HUDEP-2 (cell line): Measurements from ENCODE around the gene PPIL1.
"Not testable (repeated sequence)": the region's sequence is repeated elsewhere in the genome, so short reads cannot be mapped to it uniquely, and the experiment has no call there.

ENCODE experiments used
- DNase-seq, 76 experiments: peaks; one replicate each; lab custom pipeline; 2025; ENCODE audit not compliant: unreplicated experiment in 76 of 76; lab: John Stamatoyannopoulos, UW

PPIL1 gene

DNA sequence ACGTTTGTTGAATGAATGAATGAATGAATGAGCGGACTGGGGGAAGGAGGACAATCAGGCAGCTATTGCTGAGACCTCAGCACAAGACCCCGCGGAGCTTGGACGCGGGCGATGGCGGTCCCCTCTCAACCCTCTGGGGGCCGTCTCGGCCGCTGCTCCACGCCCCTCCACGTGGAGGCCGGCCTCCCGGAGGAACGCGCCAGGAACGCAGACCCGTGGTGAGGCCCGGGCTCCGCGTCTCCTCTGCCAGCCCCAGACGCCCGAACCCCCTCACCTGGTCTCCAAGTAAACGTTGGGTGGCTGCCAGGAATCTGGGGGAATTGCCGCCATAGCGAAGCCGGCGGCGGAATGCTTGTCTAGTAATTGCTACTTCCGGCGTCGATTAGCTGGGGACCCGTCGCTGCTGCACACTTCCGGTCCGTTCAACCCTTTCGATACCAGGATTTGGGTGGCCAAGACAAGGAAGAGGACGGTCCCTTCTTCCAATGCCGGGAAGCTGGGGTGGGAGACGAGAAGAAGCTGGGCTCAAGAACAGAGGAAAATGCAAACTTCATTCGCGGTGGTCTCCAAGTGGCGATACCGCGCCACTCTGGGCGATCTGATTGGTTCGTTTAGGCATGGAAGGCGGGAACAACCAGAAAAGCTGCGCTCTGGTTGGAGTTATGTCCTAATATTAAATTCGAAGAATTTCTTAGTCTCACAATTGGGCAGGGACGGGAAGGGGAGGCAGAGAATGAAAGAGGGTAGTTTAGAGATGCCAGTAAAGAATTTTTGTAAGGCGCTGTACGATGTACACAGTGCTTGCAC is at the start of gene PPIL1:
Gene PPIL1, minus strand, starts transcription at position 361 of the 807 bp plus-strand sequence. Its CDS starts 31 bp downstream, at position 330.
- peak in 74 of 76 experiments; percentile 60 to 97 (median 90) for DNase-seq

DNA sequence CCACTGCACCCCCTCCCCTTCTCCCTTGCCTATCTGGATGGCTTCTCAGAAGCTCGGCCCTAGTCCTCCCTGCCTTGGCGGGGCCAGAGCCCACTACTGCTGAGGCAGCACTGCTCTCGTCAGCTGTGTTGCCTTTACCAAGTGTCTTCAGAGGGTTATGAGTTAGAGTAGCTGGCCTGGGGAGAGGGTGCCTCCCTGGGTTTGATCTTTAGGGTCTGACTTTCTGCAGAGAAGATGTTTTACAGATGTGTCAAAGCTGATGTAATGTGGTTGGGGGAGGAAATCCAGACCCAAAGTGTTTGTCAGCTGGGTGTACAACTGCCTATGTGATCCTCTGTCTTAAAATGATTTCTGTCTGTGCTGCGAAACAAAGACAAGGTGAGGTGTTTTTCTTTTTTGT is 49.5 kb upstream of the PPIL1 start:
- DNase-seq, result no peak

DNA sequence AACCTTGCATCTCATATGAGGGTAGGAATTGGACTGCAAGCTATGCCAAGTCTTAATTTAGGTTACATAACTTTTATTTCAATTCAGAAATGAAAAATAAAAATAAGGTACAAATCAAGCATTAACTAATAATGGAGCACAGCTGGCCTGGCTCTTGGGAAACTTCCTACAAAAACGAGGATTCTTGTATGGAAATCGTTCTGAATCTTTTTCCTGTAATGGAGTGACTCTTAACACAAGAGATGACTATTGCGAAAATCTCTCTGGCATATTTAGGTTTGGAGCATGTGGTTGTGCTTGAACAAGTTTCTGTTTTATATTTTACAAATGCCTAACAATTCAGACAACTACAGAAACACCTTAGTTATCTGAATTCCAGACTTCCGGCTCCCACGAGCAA is 45.9 kb upstream of the PPIL1 start:
- DNase-seq, result no peak

DNA sequence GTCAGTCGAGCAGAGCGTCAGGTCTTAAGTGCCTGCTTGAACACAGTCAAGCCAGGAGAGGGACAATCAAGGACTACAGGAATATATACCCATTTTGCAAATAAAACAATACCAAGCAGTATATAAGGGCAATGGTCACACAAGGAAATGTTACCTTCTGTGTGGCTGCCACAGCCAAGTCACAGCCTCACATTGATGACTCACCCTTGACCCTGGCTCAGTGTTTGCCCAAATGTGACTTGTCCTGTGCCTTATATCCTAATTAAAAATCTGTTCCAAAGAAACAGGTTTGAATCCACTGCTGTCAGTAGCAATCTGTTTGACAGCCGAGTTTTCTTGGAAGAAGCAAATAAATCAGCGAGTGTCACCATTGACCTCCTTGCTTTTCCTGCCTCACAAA is 45.4 kb upstream of the PPIL1 start:
- DNase-seq, result no peak

DNA sequence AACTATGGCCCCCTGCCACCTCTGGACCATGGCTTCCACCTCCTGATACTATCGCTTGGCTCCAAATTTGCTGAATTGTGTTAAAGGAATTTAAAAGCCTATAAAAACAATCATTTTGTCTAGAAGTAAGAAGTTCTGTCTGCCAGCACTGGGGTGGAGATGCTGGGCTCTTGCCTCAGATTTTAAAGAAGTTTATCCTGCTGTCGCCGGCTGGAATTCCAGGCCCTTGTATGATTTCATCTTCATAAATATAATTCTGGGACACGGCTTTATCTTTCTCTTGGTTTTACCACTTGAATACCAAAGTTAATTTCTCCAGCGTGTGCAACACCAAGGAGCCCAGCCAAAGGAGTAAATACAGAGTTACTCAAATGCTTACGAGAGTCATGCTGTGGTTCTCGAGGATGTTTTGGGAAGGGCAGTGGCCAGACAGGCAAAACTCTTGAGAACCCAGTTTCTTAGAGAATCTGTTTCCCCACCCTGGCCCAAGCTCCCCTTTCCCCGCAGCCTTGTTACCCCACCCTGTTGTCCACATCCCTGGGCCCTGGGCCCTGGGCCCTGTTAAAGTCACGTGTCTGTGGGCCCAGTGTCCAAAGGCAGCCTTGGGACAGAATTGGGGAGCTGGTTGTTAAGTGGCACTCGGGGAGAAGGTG is 43.1 kb upstream of the PPIL1 start:
- DNase-seq, result no peak

DNA sequence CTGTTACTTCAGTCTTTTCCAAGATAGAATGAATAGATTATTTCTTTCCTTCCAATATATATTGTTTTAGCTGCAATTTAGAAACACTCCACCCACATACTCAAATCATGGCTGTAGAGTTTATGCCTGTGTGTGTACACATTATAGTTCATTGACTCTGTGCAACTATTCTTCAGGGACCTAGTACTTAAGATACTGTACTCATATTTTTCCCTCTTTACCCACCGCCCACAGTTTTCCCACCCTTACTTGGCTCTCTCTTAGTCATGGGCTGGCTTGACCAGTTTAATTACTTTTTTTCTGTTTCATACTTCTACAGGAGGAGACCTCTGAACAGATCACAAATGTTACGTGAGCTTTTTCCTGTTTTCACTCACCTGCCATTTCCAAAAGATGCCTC is 41.5 kb upstream of the PPIL1 start:
- DNase-seq, result no peak

DNA sequence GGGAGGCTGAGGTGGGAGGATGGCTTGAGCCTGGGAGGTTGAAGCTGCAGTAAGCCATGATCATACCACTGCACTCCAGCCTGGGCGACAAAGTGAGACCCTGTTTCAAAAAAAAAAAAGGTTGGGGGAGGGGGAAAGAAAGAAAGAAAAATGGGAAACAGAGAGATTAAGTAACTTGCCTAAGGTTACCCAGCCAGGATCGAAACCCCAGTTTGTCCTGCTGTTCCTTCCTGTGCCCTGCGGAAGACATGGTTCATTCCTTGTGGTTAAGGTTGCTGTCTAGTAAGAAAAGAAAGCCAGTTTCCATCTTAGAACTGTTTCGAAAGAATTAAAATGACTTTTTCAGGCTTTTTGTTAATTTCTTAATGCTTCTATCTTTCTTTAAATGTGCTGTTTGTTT is 41.0 kb upstream of the PPIL1 start:
- no peak for DNase-seq

DNA sequence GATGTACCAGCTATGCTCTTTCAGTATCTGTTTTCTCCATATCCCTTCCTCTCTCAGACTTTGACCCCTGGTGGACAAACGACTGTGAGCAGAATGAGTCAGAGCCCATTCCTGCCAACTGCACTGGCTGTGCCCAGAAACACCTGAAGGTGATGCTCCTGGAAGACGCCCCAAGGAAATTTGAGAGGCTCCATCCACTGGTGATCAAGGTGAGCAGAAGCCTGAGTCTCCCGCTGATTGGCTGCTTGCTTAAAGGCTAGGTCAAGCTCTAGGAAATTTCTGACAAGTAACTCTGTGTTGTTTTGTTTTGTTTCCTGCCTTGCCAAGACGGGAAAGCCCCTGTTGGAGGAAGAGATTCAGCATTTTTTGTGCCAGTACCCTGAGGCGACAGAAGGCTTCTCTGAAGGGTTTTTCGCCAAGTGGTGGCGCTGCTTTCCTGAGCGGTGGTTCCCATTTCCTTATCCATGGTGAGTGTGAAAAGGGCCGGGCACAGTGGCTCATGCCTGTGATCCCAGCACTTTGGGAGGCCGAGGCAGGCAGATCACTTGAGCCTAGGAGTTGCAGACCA is 39.7 kb upstream of the PPIL1 start:
- no peak for DNase-seq

DNA sequence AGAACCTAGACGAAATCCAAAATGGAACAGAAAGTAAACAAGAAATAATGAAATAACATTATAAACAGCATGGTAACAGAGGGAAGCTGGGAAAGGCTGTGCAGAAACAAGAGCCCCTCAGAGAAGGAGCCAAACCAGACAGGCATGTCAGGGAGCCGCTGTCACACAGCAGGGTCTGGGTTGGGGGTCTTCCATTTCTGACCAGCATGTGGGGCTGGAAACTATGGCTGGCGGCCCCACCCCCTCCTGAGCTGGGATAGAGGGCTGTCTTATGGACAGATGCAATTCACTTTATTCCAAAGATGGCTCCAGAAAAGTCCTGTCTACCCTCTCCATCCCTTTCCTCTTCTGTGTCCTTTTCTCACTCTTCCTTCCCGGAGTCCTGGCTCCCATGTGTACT is 38.5 kb upstream of the PPIL1 start:
- DNase-seq, result no peak

DNA sequence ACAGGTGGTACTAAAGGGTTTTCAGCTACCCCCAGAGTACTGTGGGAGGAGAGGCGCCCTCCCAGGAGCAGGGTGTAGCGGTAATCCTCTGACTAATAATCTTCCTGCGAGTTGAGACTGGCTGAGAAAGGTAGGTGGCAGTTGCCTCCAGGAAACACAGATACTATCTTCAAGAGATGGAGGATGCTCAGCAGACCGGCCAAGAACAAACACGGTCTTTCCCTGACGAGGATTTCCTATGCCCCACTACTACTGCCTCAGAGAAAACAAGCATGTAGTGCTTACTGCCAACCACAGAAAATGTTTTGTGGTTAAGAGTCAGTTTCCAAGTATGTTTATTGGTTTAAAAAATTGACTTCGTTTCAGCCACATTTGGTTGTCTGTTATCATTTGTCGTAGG is 38.0 kb upstream of the PPIL1 start:
- no peak for DNase-seq

DNA sequence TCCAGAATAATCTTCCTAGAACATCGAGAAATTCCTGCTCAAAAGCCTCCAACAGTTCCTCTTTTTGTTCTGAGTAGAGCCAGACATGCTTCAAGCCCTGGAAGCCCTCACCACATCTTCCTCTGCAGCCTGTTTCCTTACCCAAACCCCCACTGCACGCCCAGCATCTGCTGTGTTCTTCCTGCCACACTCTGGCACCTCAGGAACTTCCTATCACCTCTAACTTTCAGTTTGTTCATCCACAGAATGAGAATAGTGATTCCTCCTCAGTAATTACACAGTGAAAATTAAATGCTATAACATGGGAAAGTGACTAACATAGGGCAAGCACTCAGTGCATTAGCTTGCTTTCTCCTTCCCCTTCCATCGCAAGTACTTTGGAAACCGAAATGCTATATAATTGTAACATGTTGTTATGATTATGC is 37.4 kb upstream of the PPIL1 start:
- DNase-seq, result no peak

DNA sequence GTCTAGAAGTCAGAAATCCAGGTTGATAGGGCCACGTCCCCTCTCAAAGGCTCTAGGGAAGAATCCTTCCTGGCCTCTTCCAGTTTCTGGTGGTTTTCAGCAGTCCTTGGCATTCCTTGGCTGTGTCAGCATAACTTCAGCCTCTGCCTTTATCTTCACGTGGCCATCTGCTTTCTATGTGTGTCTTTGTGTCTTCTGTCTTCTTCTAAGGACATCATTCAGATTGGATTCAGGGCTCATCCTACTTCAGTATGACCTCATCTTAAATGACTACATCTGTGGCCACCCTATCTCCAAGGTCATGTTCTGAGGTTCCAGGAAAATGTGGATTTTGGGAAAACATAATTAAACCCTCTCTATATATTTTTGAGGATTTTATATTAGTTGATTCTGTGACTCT is 34.1 kb upstream of the PPIL1 start:
- peak in 13 of 76 experiments; percentile 4 to 53 (median 31) for DNase-seq

DNA sequence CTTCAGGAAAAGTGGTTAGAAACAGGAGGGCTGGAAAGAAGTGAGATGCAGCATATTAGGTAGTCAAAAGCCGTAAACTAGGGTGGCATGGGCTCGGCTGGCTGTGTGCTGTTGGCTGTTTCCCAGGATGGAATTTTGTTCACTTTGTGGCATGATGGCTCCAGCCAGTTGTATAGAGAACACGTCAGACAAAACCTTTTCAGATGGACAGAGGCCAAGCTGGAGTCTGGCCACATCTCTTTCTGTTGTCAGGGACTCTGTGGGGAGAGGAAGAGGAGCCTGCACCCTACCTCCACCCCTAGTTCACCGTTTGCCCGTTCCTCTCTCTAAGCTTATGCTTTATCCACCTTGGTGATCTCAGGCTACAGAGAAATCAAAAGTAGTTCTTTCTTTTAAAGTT is 33.2 kb upstream of the PPIL1 start:
- DNase-seq, result peak in 4 of 76 experiments; percentile 18 to 22 (median 20)

DNA sequence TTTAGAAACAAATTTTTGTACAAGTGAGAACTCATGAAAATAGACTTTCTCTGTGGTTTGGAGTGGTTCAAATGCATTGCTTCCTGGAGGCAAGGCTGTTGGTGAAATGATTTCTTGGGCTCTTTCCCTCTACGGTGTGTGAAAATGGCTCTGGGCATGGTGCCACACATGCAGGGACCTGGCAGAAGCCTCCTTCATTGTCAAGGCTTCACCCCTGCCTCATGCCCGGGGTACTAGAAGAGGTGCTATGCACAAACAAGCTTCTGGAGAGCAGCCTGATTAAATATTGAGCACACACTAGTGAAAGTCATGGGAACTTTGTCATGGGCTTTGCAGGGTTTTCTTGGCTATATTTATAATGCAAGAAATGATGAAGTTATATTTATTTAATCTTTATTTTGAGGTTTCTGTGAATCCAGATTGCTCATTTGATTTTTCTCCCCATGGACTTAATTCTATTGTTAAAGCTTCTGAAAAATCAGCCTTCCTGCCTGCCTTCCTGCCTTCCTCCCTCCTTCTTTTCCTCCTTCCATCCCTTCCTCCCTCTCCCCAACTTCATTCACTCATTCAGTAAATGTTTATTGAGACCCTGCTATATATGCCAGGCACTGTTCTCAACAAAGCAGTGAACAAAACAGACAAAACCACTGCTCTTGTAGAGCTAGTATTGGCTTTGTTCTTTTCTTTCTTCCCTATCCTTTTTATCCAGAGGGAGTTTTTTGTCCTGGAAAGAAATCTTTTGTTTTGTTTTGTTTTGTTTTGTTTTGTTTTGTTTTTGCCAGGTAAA is 32.1 kb upstream of the PPIL1 start:
- peak in 1 of 76 experiments; percentile 9 for DNase-seq

DNA sequence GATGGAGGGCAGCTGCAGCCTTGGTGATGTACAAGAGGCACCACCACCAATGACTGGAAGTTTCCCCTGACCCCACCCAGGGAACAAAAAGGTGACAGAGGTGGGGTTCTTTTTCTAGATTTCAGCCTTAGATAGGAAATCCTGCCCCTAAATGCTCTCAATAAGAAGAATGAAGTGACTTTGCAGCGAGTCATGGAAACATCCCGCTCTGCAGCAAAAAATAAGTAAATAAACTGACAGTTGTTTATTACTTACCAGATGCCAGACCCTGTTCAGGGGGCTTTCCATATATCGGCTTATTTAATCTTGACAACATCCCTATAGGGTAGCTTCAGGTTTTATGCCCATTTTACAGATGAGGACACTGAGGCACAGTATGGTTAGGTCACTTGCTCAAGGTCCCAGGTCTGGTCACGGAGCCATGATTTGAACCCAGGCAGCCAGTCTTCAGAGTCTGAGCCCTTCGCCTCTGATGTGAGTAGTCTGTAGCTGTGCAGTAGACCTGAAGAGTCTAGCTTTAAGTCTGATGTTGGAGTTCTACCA is 30.3 kb upstream of the PPIL1 start:
- DNase-seq, result no peak

DNA sequence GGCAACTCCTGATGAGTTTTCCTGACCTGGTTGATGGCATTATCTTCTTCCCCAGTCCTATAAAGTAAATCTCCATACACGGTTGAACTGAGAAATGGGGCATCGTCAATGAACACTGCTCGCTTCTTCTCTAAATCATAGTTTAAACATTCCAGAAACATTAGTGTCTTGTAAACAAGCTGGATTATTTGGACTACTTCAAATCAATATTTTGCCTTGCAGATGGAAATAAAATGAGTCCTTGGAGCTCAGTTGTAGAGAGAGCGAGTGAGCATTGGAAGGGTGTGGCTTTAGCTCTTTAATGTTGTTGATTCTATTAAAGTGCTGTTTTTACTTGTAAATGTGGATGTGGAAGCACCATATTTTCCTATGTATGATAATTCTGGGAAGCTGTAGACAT is 29.5 kb upstream of the PPIL1 start:
- no peak for DNase-seq

DNA sequence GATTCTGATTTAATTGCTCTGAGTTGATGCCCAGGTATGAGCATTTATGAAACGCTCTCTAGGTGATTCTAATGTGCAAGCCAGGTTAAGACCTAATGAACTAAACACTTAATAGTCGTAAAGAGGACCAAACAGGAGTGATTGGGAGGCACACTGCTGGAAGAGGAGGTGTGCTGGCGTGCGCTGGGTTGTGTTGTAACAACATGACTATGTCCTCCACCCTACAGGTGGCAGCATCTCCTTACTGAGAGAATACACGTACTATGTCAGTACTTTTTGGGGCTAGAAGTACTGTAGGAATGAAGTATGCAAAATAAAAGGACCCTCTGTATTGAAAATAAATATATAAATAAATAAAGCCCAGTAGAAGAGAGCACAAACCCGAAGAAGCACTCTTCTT is 23.0 kb upstream of the PPIL1 start:
- peak in 1 of 76 experiments; percentile 22 for DNase-seq

DNA sequence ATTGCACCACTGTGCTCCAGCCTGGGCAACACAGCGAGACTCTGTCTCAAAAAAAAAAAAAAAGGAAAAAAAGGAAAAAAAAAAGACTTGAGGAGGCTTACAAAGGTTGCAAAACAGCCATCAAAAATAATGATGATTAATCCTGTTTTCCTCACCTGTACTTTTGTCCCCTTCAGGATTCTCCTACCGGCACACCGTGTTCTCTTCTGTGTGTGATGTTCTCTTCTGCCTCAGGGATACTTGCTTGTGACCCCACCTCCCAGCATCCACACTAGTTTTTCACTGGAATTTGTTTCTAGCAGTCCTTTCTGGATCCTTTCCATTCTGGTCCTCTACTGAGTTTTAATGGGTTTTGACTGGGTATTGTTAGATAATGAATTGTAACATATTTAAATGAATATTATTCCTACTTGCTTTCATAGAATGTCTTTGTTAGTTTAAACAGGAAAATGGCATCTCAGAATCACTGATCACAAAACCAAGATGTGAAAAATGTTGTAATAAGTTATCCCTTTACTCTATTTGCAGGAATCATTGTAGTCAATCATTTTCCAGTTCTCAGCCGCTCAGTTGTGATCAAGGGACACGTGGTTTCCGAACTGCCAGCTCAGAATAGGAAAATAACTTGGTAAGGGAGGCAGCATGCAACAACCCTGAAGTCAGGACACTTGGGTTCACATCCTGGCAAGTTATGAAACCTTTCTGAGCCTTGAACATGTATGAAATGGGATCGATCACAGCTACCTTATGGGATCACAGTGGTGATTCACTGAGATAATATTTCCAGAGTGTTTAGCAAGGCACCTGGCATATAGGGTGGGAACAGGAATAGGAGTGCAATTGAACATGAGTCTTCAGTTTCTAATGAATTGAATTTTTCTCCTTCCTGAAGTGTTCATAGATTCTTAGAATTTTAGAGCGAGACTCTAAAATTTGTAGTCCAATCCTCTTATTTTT is 19.7 kb upstream of the PPIL1 start:
- no peak for DNase-seq

DNA sequence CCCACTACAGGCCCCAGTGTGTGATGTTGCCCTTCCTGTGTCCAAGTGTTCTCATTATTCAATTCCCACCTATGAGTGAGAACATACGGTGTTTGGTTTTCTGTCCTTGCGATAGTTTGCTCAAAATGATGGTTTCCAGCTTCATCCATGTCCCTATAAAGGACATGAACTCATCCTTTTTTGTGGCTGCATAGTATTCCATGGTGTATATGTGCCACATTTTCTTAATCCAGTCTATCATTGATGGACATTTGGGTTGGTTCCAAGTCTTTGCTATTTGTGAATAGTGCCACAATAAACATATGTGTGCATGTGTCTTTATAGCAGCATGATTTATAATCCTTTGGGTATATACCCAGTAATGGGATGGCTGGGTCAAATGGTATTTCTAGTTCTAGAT is 16.6 kb upstream of the PPIL1 start:
- not testable (repeated sequence) for DNase-seq
